Panc1 (cell line): Measurements from ENCODE around the gene CNTRL.

Experiments used
- CTCF ChIP-seq: fragments of 450-650 bp; IDR thresholded peaks from 2 replicates; pipeline ENCODE4 v1.5.1; 2017; ENCODE audit warnings: mild to moderate bottlenecking
- POLR2AphosphoS5 ChIP-seq: IDR thresholded peaks from 2 replicates; pipeline ENCODE4 v1.6.1; 2012; ENCODE audit warnings: mild to moderate bottlenecking, low read depth, low read length, moderate library complexity
- REST ChIP-seq, 2 experiments: IDR thresholded peaks; 2 replicates each; pipeline ENCODE4 v1.6.1; 2011 to 2012; ENCODE audit warnings: low read depth in 2 of 2, control low read depth in 1 of 2, low read length in 1 of 2, mild to moderate bottlenecking in 1 of 2, moderate library complexity in 1 of 2; ENCODE audit not compliant: insufficient read depth in 1 of 2
- SIN3A ChIP-seq: IDR thresholded peaks from 2 replicates; pipeline ENCODE4 v1.6.1; 2012; ENCODE audit warnings: low read depth, mild to moderate bottlenecking, low read length, moderate library complexity, borderline replicate concordance; ENCODE audit not compliant: insufficient read depth
- TCF7L2 ChIP-seq: IDR thresholded peaks from 2 replicates; pipeline ENCODE4 v1.6.1; 2011; ENCODE audit warnings: mild to moderate bottlenecking, low read depth, low read length, inconsistent platforms

- TF ChIP-seq CTCF = no peak
- no peak for TF ChIP-seq SIN3A
- TF ChIP-seq REST (IDR thresholded peaks at IDR 0.05; ENCODE audit: insufficient read depth in 1 of 2, low read depth in 2 of 2, low read length in 1 of 2) = no peak
- TF ChIP-seq POLR2AphosphoS5 = no peak
- TF ChIP-seq TCF7L2 = no peak
Measured at GRCh38 chr9:121053544-121053943, 21.2 kb upstream of the CNTRL start.
